Stimulated activated CD8-positive, alpha-beta memory T cell treated with anti-CD3 and anti-CD28 coated beads, Interleukin-15, amount 100 ng/mL, for 1 hour (primary cell): ENCODE results near the gene ECM1.

Source experiments
- DNase-seq: peaks from one replicate; pipeline ENCODE4 v3.0.0-alpha.2; 2020; ENCODE audit warnings: low read depth

ECM1 gene

DNA sequence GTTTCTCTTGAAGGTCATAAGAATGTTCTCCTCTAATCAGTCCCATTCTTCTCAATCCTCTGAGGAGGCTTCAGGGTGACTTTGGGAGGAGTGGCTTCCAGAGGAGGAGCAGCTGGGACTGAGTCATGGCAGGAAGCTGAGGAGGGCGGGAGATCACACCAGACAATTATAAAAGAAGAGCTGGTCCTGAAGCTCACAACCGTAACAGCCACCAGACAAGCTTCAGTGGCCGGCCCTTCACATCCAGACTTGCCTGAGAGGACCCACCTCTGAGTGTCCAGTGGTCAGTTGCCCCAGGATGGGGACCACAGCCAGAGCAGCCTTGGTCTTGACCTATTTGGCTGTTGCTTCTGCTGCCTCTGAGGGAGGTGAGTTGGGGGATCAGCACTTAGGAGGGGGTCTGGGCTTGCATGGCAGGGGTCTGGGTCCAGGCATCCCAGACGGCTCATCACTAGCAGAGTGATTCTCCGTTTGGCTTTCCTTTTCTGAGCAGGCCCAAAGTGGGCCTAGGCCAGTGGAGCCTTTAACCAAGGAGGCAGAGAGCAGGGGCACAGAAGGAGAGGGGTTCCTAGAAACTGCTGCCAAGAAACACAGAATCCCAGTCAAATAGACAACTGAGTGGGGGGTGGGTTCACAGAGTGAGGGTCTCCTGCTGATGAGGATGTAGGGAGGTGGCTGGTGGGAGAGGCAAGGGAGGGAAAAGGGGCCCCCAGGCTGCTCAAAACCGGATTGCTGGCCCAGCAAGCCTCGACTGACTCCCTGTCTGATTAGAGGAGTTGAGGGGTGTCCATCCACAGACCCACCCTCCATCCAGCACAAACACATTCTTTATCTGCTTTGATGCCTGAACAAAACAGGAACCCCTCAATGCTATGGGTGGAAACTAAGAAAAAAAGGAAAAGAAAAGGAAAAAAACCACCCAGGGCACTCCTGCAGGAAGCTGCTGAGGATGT is at the start of gene ECM1:
Gene ECM1, plus strand, starts transcription at position 198 of the 953 bp plus-strand sequence. Its CDS starts 101 bp downstream, at position 299.
- no peak for DNase-seq

DNA sequence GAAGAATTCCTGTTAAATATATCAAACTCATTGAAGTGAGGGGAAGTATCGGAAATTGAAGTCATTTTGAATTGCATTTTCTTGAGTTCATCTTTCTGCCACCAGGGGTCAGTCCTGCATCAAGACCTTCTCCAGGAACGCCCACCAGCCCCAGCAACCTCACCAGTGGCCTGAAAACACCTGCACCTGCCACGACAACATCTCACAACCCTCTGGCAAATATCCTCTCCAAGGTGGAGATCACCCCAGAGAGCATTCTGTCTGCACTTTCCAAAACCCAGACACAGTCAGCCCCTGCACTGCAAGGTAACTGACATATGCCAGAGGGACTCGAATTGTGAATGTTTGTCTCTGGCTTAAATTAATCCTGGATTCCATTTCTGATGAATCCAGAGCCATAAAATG is 43.5 kb upstream of the ECM1 start:
- peak; percentile 53 for DNase-seq

GRCh38 chr1:150466964-150467363 is 40.9 kb upstream of the ECM1 start:
- no peak for DNase-seq

DNA sequence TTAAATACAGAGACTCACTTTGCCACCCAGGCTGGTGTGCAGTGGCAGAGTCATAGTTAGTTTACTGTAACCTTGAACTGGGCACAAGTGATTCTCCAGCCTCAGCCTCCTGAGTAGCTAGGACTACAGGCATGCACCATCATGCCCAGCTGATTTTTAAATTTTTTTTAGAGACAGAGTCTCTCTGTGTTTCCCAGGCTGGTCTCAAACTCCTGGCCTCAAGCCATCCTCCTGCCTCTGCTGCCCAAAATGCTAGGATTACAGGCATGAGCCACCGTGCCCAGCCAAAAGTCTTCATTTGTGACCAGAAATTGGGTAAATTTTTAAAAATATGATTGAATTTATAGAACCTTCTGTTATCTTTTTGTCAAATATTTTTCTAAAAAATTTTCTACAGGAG is 38.6 kb upstream of the ECM1 start:
- DNase-seq, result no peak

DNA sequence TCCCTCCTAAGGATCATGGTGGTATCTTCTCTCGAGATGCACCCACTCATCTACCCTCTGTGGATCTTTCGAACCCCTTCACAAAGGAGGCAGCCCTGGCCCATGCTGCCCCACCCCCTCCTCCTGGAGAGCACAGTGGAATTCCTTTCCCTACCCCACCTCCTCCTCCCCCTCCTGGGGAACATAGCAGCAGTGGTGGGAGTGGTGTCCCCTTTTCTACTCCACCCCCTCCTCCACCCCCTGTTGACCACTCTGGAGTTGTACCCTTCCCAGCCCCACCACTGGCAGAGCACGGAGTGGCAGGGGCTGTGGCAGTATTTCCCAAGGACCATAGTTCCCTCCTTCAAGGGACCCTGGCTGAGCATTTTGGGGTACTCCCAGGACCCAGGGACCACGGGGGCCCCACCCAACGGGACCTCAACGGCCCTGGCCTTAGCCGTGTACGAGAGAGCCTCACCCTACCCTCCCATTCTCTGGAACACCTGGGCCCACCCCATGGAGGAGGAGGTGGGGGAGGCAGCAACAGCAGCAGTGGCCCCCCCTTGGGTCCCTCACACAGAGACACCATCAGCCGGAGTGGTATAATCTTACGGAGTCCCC is 35.2 kb upstream of the ECM1 start:
- DNase-seq, result no peak

DNA sequence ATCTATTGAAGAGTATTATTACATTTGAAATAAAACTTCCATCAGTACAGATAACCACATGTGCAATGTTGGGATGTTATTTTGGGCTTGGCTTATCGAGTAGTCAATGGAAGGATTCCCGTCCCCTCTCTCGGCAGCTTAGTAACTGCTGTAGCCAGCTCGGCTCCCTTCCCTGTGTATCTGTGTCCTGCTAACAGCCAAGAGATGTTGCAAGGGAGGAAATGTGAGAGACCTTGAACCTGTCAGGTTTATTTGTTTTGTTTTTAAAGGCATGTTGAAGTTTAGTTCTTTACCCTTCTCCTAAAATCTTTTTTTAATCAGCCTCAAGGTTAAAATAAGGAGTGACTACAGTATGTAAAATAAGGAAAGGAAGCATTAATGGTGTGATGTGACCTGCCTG is 34.2 kb upstream of the ECM1 start:
- no peak for DNase-seq

GRCh38 chr1:150474869-150475268 is 33.0 kb upstream of the ECM1 start:
- DNase-seq, result no peak

DNA sequence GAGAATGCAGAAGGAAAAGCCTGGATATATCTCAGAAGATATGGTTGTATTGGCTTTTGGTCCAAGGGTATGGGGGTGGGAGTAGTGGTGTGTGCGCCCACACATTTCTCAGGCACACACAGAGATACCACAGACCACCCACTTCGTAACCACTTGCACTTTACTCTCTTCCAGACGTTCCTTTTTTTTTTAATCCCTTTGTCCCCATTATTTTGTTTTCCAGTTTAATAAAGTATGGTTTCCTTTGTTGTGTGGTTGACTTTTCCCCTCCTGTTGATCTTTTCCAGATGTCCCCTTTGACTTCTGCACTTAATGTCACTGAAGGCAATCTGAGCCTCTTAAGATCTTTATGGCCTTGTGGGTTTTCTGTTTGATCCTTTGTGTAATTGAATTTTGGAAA is 31.2 kb upstream of the ECM1 start:
- no peak for DNase-seq

DNA sequence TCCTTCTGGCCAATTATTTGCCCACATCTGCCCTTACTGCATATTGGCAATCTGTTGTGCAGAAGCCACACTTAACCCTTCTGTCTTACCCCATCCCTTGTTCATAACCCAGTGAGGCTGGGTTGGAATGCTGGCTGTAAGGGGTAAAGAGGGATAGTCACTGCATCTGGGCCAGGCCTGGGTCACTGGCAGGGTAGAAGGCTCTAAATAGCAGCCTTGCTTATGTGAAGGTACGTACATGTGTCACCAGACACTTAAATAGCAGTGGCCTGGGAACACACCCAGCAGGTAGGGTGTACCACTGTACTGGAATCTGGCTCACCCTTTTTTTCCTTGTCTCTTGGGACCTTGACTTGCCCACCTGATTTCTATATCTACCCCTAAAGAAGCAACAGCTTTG is 30.6 kb upstream of the ECM1 start:
- DNase-seq, result no peak

DNA sequence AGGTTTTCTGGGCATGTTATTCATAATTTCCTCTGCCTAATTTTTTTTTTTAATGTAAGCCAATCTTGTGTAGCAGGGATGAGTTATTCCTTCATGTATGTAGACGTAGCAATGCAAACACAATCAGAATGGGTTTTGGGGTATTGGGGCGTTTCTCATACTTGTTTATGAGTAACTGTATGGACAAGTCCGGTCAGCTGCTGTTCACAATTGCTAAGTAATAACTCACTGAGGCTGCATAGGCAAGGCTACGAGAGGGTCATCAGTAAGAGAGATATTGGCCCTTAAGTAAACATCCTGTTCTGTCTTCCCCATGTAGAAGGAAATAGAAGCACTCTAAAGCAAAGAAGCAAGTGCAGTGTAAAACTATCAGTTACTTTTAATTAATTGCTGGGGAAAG is 30.2 kb upstream of the ECM1 start:
- no peak for DNase-seq

DNA sequence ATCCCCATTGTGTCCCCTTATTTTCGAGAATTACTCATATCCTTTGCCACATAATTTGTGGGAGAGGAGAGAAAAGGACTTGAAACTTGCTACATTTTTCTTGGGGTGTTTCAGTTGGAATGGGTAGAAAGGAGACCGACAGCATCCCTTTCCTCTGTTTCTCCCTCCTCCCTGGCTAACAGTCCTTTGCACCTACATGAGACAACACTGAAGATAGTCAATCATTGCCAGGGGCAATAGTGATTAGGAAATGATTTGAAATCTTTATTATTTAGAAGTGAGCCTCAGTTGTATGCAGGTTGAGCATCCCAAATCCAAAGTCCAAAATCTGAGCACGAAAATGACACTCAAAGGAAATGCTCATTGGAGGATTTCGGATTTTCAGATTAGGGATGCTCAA is 28.5 kb upstream of the ECM1 start:
- no peak for DNase-seq

DNA sequence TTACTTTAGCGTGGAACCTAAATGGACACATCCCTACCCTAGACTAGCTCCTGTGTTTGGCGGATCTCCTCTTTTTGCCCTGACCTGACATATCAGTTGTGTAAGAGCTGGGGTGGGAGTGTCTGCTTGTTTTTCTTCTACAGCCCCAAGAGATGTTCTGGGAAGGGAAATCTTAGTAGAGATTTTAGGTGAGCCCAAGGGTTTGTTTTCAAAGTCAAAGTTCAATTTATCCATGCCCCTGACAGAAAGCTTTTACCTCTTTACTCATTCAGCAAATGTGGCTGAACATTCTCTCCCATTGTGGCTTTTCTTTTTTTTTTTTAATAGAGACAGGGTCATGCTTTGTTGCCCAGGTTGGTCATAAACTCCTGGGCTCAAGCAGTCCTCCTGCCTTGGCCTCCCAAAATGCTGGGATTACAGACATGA is 28.0 kb upstream of the ECM1 start:
- no peak for DNase-seq

DNA sequence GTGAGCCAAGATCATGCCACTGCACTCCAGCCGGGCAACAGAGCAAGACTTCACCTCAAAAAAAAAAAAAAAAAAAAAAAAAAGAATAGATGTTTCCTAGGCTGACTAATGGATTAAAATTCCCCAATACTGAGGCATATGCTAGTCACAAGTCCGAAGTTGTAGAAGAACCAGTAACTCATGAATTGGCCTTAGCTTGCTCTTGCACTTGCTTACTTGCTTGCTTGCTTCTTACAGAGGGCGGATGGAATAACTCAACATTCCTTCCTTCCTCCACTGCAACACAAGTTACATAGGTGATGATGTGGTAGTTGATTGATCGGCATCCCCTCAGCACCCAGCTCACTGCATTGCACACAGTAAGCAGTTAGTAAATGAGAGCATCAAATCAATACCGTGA is 23.5 kb upstream of the ECM1 start:
- DNase-seq, result no peak

DNA sequence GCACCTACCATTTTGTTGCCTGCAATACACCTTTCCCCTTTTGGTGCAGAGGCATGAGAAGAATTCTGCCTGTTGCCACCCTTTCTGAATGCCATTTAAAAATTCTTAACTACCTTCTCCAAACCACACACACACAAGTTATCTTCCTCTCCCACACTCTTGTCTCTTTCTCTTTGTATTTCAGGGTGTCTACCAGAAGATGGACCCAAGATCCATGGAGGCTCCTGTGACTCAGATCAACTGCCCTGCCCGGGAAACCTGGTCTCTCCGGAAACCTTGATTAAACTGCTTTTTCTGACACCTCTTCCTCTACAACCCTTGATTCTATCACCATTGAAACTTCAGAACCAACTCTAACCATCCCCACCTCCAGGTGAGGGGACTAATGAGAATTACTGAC is 23.0 kb upstream of the ECM1 start:
- DNase-seq, result no peak

- peak; percentile 86 for DNase-seq
These were observed 20.7 kb upstream of the ECM1 start, which contains the start of gene TARS2 for GRCh38 chr1:150486966-150487762. TSS of gene TARS2 (plus strand) at chr1:150487419. CDS start at chr1:150487451, 32 bp downstream.

- no peak for DNase-seq
These were observed 20.2 kb upstream of the ECM1 start for GRCh38 chr1:150487763-150488115.

- DNase-seq, result no peak
These were observed 14.7 kb upstream of the ECM1 start for GRCh38 chr1:150493175-150493574.

GRCh38 chr1:150498342-150498741 is 9.6 kb upstream of the ECM1 start:
- no peak for DNase-seq

DNA sequence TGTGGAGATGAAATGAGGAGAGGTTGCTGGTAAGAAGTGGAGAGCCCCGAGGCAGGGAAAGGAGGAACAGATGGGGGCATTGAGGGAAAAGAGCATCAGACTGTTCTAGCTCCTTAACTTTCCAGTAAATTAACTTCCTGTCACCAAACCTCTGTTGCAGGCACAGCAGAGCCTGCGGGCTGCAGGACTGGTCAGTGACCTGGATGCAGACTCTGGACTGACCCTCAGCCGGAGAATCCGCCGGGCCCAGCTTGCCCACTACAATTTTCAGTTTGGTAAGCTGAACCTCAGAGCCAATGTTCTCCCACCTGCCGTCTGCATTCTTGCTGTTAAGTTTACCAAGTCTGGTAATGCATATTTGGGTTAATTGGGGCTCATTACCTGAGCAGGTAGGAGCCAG is 2.5 kb upstream of the ECM1 start:
- DNase-seq, result no peak

DNA sequence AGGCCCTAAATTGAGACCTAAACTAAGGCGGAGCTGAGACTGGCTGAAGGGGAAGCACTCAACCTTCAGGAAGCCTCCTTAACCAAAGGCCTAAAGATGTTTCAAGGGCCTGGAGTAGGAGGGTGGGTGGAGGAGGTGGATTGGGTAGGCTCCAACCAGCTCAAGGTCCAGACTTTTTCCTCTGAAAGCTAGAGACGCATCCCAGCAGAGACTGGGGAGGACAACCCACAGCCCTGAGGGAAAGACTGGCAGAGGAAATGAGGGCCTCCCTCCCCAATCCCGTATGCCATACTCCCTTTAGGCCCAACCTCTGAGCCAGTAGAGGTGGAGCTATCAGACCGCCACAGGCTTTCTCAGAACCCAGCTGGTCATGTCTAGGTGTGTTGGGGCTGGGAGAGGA is 1.1 kb downstream of the ECM1 start:
- no peak for DNase-seq

- DNase-seq, result no peak
These were observed 3.6 kb downstream of the ECM1 start for GRCh38 chr1:150511551-150511950.

GRCh38 chr1:150511985-150512660 is 4.2 kb downstream of the ECM1 start:
- DNase-seq, result no peak
